ENCODE results near the gene IWS1. TPM values are rescaled to one million over a fixed set of nuclear protein-coding genes. Genes with fewer than 3 reads are reported as not detected.
"Not testable (repeated sequence)": the region's sequence is repeated elsewhere in the genome, so short reads cannot be mapped to it uniquely, and the experiment has no call there.

Gene IWS1
- total RNA-seq, 1 experiment from 2014 or later: 70.5 TPM

GRCh38 chr2:127545189-127545588 lies 18.9 kb upstream of the IWS1 start (continued):
- TF ChIP-seq USF1 (CRISPR knock-in tag; IDR thresholded peaks at IDR 0.05): no peak

GRCh38 chr2:127543013-127543501 lies 16.8 kb upstream of the IWS1 start:
- DNase-seq (ENCODE audit: low spot score); H3K36me3 Mint-ChIP-seq; POLR2A ChIA-PET; H3K9me3 Mint-ChIP-seq; H3K4me3 Mint-ChIP-seq; CTCF ChIA-PET; ATAC-seq; H3K27ac Mint-ChIP-seq; H3K4me1 Mint-ChIP-seq: not testable (repeated sequence)
- peaks cover 24% of the 10 kb centered on the region for H3K27me3 Mint-ChIP-seq (ENCODE audit: low read depth)

- POLR2A ChIA-PET: no interaction called here
- no peaks in the 10 kb centered on the region for H3K9me3 Mint-ChIP-seq
- CTCF ChIA-PET: no interaction called here
- H3K4me3 Mint-ChIP-seq: no peak overlapping the region
- H3K4me1 Mint-ChIP-seq: no peaks in the 10 kb centered on the region
- H3K36me3 Mint-ChIP-seq: no peaks in the 10 kb centered on the region
- peaks cover 22% of the 10 kb centered on the region for H3K27me3 Mint-ChIP-seq (ENCODE audit: low read depth)
- H3K27ac Mint-ChIP-seq: no peak overlapping the region
- TF ChIP-seq TEAD1 (CRISPR knock-in tag; IDR thresholded peaks at IDR 0.05) (no peak), AR (CRISPR knock-in tag; IDR thresholded peaks at IDR 0.05) (no peak), FOXK1 (CRISPR knock-in tag; IDR thresholded peaks at IDR 0.05) (no peak), HMGA2 (CRISPR knock-in tag; IDR thresholded peaks at IDR 0.05) (no peak), ATF2 (CRISPR knock-in tag; IDR thresholded peaks at IDR 0.05; ENCODE audit: borderline replicate concordance, low read depth) (no peak), ELF4 (CRISPR knock-in tag; IDR thresholded peaks at IDR 0.05; ENCODE audit: low read depth) (no peak), ZMAT4 (CRISPR knock-in tag; IDR thresholded peaks at IDR 0.05) (no peak), NR2C2 (CRISPR knock-in tag; IDR thresholded peaks at IDR 0.05) (no peak), E2F1 (CRISPR knock-in tag; IDR thresholded peaks at IDR 0.05) (no peak)
- DNase-seq (ENCODE audit: low spot score) (no peak), ATAC-seq (no peak)
Measured at GRCh38 chr2:127542231-127542630, 15.9 kb upstream of the IWS1 start.

- DNase-seq (ENCODE audit: low spot score) (no peak), ATAC-seq (no peak)
- H3K36me3 Mint-ChIP-seq: no peaks in the 10 kb centered on the region
- H3K4me3 Mint-ChIP-seq: no peak overlapping the region
- ChIA-PET CTCF (no interaction called here), POLR2A (no interaction called here)
- H3K27ac Mint-ChIP-seq: no peak overlapping the region
- no peaks in the 10 kb centered on the region for H3K4me1 Mint-ChIP-seq
- TF ChIP-seq KAT7 (CRISPR knock-in tag; IDR thresholded peaks at IDR 0.05; ENCODE audit: borderline replicate concordance) (no peak), NR1H2 (CRISPR knock-in tag; IDR thresholded peaks at IDR 0.05) (no peak), TEAD4 (CRISPR knock-in tag; IDR thresholded peaks at IDR 0.05) (no peak), PREB (CRISPR knock-in tag; IDR thresholded peaks at IDR 0.05; ENCODE audit: borderline replicate concordance) (no peak), ZNF671 (CRISPR knock-in tag; IDR thresholded peaks at IDR 0.05) (no peak), IRF1 (CRISPR knock-in tag; IDR thresholded peaks at IDR 0.05) (no peak), ZNF138 (CRISPR knock-in tag; conservative IDR thresholded peaks at IDR 0.05) (no peak)
- H3K9me3 Mint-ChIP-seq: no peaks in the 10 kb centered on the region
- H3K27me3 Mint-ChIP-seq (ENCODE audit: low read depth): peaks cover 23% of the 10 kb centered on the region
Measured at GRCh38 chr2:127541809-127542208, 15.5 kb upstream of the IWS1 start.
